H54 (cell line): Measurements from ENCODE around the gene USP1.

Source experiments
- DNase-seq: peaks from one replicate; pipeline ENCODE4 v3.0.0; 2011; ENCODE audit warnings: low spot score, mixed read lengths; ENCODE audit not compliant: insufficient read length
- FAIRE-seq: peaks from 3 replicates; lab custom pipeline; 2011; peaks lifted over from hg19 to GRCh38; lab: Jason Lieb, UNC
- POLR2A ChIP-seq: IDR thresholded peaks from 2 replicates; pipeline ENCODE4 v1.6.1; 2011; ENCODE audit warnings: low read depth, mild to moderate bottlenecking, low read length

USP1 gene, protein sequence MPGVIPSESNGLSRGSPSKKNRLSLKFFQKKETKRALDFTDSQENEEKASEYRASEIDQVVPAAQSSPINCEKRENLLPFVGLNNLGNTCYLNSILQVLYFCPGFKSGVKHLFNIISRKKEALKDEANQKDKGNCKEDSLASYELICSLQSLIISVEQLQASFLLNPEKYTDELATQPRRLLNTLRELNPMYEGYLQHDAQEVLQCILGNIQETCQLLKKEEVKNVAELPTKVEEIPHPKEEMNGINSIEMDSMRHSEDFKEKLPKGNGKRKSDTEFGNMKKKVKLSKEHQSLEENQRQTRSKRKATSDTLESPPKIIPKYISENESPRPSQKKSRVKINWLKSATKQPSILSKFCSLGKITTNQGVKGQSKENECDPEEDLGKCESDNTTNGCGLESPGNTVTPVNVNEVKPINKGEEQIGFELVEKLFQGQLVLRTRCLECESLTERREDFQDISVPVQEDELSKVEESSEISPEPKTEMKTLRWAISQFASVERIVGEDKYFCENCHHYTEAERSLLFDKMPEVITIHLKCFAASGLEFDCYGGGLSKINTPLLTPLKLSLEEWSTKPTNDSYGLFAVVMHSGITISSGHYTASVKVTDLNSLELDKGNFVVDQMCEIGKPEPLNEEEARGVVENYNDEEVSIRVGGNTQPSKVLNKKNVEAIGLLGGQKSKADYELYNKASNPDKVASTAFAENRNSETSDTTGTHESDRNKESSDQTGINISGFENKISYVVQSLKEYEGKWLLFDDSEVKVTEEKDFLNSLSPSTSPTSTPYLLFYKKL

DNA sequence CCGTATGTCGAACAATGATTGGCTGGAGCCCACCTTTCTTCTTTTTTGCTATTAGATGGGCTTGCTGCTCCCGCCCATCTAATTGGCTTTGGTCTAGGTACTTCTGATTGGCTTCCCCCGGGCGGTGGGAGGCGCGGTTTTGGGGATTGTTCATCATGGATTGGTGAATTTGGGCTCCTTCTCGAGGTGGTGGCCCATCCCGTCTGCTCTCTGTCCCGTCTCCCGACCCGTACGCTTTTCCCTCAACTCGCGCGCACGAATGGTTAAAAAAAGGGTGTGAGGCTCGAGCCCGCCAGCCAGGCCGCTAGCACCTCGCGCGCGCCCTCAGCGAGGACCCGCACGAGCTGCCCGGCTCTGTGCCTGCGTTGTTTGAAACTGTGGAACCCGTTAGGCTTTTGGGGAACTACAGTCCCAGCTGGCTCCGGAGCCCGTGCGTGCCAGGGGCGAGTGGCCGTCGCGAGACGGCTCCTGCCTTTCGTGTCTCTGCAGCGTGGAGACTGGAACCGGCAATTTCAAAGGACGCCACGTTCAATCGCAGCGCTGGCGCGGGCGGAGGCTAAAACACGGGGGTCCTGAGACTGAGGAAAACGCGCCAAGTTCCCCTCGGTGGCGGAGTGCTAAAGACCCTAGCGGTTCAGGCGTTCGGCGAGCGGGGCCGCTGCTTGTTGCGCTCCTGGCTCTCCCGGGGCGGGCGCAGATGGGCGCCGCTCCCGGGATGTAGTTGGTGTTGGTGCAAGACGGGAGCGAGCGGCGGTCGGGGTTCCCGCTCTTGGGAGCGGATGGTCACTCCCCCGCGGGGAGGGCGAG lies at the start of gene USP1:
Gene USP1, plus strand, starts transcription at position 584 of the 807 bp plus-strand sequence. CDS start 2,819 bp downstream, outside the sequence.
- TF ChIP-seq POLR2A, result peak; percentile 56
- DNase-seq, result peak; percentile 87
- FAIRE-seq, result peak; percentile 95

DNA sequence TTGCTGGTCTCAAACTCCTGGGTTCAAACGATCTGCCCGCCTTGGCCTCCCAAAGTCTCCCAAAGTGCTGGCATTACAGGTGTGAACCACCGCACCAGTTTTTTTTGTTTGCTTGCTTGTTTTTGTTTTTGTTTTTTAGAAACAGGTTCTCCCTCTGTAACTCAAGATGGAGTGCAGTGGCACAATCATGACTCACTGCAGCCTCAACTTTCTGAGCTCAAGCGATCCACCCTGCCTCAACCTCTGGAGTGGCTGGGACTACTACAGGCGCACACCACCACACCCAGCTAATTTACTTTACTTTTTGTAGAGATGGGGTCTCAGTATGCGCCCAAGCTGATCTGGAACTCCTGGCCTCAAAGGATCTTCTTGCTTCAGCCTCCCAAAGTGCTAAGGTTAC lies 47.3 kb upstream of the USP1 start:
- DNase-seq (no peak), FAIRE-seq (no peak)
- no peak for TF ChIP-seq POLR2A

DNA sequence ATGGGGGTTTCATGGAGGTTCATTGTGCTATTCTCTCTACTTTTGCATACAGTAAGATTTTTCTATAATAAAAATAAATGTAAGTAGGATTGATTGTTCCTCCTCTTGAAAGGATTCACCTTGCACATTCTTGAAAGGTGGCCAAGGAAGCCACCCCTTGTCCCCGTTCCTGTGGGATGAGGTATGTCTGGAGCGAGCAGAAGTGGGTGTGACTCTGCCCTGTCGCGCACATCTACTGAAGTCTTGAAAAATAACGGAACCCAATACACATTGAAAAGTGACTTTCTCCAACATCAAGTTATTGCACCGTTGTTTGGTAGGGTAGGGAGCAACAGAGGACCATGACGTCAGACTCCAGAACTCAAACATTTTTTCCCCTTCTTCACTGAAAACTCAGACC lies 46.8 kb upstream of the USP1 start:
- no peak for DNase-seq
- no peak for FAIRE-seq
- TF ChIP-seq POLR2A, result no peak

DNA sequence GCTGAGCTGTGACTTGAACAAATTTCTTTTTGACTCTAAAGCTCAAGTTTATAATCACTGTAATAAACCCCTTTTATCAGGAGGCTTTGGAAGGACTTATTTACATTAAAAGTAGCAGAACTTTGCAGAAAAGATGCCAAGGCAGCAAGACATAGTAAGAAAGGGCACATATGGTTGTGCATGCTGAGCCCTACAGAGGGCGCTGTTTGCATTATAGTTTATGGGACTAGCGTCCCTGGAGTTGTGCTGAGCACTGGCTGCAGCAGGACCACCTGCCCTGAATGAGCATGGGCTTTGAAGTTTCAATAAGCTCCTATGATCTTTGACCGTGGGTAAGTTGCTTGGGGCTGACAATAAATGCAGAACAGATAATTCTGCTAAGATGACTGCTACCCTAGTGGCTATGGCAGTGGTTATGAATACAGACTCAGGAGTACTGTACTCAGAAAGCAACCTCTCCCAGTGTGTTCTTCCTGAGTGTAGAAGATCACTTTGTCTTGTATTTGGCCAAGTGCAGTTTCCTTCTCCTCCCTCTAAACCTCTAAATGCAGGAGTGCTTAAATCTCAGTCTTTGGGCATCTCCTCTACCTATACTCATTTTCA lies 45.4 kb upstream of the USP1 start:
- no peak for TF ChIP-seq POLR2A
- FAIRE-seq (peak; percentile 6), DNase-seq (peak; percentile 21)

DNA sequence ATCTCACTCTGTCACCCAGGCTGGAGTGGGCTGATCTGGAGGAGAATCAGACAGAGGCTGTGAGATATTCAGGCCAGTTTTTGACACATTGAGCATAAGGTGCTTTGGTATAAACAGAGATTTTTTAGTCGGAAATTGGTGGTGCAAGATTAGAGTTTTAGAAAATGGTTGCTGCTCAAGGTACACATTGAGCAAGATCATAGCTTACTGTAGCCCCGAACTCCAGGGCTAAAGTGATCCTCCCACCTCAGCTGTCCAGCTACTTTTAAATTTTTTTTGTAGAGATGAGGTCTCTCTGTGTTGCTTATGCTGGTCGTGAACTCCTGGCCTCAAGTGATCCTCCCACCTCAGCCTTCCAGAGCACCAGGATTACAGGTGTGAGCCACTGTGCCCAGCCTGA lies 43.9 kb upstream of the USP1 start:
- no peak for TF ChIP-seq POLR2A
- FAIRE-seq, result no peak
- DNase-seq, result no peak

DNA sequence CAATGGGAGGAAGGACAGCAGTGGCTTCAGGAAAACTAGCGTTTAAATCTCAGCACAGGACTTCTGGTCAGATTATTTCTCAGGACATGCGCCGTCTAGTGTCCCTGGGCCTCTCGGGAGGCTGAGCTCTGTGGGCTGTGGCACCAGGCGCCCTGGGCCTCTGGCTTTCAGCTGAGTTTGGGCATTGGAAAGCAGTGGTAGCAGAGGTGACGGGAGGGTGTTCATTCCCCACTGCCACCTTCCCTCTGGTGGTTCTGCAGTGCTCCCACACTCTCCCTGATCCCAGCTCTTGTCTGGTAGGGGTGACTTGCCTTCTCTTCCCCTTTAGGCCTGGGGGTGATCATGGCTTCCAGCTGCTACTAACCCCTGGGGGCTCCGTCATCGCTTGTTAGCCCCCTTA lies 42.2 kb upstream of the USP1 start:
- no peak for DNase-seq
- no peak for TF ChIP-seq POLR2A
- no peak for FAIRE-seq

DNA sequence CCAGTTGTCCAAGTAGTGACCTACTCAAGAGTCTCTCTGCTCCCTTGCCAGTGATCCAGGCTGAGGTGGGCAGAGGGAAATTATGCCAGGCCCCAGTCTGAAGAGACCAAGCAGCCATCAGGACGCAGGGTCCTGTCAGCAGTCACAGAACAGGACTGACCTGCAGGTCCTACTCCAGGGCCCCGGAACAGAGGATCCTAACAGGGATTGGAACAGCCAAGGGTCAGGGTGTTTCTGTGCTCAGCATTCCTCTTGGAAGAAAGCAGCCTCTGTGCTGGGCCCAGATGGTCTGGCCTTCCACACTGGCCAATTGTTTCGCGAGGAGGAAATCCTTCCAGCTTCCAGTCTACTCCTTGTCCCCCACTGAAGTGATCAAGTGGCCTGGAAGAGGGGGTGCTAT lies 41.6 kb upstream of the USP1 start:
- TF ChIP-seq POLR2A, result no peak

DNA sequence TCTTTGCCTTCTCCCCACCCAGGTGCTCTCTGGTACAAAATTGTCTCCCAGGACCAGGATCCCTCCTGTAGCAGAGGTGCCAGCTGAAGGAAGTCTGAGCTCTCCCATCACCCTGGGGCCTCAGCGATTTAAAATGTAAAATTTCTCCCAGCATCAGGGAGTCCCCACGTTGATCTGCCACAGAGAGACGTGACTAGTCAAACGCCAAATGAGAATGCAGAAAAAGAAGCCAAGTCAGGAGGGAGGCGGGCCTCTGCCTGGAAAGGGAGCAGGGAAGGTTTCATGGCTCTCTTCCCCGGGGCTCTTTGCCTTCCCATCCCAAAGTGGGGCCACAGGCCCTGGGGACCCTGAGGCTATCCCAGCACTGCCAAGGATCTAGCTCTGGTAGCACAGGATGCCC lies 40.0 kb upstream of the USP1 start:
- DNase-seq (no peak), FAIRE-seq (no peak)
- TF ChIP-seq POLR2A, result no peak

More for the DNA sequence above, 41.6 kb upstream of the USP1 start:
- FAIRE-seq (no peak), DNase-seq (no peak)

DNA sequence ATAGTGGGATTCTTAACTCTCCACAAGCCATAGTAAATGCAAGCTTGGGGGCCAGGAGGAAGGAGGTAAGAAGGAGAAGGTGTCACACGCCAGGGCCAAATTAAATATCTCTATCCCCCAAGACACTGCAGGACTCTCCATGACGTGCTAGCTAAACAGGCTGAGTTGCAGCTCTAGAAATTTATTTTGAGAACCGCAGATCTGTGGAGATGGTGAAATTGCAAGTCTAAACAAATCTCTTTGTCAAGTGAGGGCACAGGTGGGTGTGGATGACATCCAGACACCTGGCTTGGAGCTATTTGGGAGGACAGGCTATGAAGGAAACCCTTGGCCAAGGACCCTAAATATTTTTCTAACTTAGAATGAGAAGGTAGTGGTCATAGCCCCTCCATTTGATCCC lies 39.5 kb upstream of the USP1 start:
- DNase-seq, result no peak
- no peak for FAIRE-seq
- TF ChIP-seq POLR2A, result no peak

DNA sequence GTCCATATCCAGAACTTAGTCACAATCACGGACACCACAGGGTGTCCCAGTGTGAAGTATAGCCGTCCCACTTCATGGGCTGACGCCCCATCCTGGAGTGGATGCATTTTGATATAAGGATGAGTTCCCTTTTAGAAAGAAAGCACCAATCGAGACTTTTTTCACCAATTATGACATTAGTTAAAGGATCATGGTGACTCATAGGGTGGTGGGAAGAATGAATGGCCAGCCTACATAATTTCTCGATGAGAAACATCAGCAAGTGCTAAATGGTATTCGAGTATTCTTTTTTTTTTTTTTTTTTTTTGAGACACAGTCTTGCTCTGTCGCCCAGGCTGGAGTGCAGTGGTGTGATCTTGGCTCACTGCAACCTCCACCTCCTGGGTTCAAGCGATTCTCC lies 38.5 kb upstream of the USP1 start:
- TF ChIP-seq POLR2A, result no peak
- DNase-seq, result peak; percentile 29
- FAIRE-seq, result no peak

DNA sequence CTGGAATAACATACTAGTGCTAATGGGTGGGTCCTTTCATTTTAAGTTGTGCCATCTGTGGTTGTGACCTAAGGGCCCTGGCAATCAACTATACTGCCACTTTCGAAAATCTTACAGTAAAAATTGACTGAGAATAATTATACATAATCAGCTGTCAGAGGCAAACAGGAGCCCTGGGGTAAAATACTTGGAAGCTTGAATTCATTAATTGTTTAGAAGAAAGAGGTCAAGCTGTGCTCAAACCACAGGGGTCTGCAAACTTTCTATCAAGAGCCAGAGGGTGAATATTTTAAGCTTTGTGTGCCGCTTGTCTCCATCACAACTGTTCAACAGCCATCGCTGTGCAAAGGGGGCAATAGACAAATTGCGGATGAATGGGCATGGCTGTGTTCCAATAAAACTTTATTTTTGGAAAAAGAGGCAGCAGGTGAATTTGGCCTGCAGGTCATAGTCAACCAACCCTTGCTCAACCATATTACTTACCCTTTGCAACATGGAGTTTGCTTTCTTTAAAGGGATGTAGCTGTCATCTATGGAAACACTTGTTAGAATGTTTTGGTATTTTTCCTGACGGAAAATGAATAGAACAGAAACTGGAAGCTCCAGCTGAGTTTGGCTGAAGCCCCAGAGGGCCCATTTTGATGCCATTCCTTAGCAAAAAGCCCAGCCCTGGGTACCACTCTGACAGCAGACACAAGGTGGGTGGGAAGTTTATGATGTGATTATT lies 35.7 kb upstream of the USP1 start:
- no peak for TF ChIP-seq POLR2A
- no peak for FAIRE-seq
- DNase-seq, result no peak

DNA sequence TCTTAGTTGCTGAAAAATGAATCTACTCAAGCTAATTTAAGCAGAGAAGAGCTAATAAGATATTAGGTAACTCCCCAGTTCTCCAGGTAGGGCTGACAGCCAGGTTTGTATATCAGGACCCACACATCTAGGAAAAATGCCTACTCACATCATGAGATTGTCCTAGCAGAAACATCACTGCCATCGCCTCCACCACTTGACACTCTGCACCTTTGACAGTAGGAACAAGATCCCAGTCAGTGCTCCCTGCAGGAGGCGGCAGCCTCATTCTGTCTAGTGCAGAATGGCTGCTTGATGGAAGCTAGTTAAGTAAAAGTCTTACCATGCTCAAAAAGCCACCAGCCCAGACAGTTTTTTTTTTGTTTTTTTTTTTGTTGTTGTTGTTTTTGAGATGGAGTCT lies 31.6 kb upstream of the USP1 start:
- DNase-seq, result no peak
- TF ChIP-seq POLR2A, result no peak
- no peak for FAIRE-seq

DNA sequence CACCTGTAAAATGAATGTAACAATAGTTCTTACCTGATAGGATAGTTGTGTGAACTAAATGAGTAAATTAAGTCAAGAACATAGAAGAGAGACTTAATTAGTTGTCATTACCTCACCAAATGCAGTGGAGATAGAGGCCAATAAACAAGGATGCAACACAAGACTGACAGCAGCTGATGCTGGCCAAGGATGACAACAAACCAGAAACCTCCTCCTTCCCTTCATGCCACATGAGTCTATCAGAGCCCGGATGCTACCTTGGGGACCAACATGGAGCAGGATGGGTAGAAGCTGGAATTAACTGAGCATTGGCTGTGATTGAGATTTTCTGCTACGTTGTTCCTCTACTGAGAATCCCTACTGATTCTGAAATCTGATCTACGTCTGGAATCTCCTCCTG lies 30.3 kb upstream of the USP1 start:
- TF ChIP-seq POLR2A, result no peak
- FAIRE-seq (no peak), DNase-seq (no peak)
